Loucy (cell line): ENCODE results near the gene TTC7B.

Experiments used
- H2AFZ ChIP-seq: fragments of 200-600 bp; sonication (generic); 2 replicates; pipeline ENCODE4 v1.6.0; 2016; ENCODE audit warnings: antibody characterized with exemption, mild to moderate bottlenecking, low read length, moderate library complexity
- H3F3A ChIP-seq: fragments of 200-600 bp; 2 replicates; pipeline ENCODE4 v1.6.0; 2016; ENCODE audit warnings: antibody characterized with exemption, low read depth, mild to moderate bottlenecking
- H3K27me3 ChIP-seq: fragments of 200-600 bp; sonication (generic); 2 replicates; pipeline ENCODE4 v1.6.1; 2014; ENCODE audit warnings: low read length, mild to moderate bottlenecking; ENCODE audit not compliant: insufficient read depth, poor library complexity, severe bottlenecking
- H3K36me3 ChIP-seq: fragments of 200-600 bp; sonication (generic); 2 replicates; pipeline ENCODE4 v1.6.1; 2016; ENCODE audit warnings: low read length; ENCODE audit not compliant: insufficient read depth
- H3K4me1 ChIP-seq: fragments of 200-600 bp; sonication (generic); 2 replicates; pipeline ENCODE4 v1.5.1; 2014; ENCODE audit warnings: low read length, mild to moderate bottlenecking; ENCODE audit not compliant: insufficient read depth, poor library complexity, severe bottlenecking
- H3K4me2 ChIP-seq: fragments of 200-600 bp; sonication (generic); 2 replicates; pipeline ENCODE4 v1.6.0; 2014; ENCODE audit warnings: antibody characterized with exemption, low read length, low read depth, mild to moderate bottlenecking; ENCODE audit not compliant: poor library complexity, severe bottlenecking
- H3K4me3 ChIP-seq: fragments of 200-600 bp; sonication (generic); 2 replicates; pipeline ENCODE4 v1.5.1; 2014; ENCODE audit warnings: low read length, mild to moderate bottlenecking, mixed read lengths; ENCODE audit not compliant: poor library complexity, severe bottlenecking
- H3K79me2 ChIP-seq: fragments of 200-600 bp; sonication (generic); 2 replicates; pipeline ENCODE4 v1.6.1; 2014; ENCODE audit warnings: low read length; ENCODE audit not compliant: insufficient read depth
- H3K9ac ChIP-seq: fragments of 200-600 bp; sonication (generic); 2 replicates; pipeline ENCODE4 v1.6.0; 2014; ENCODE audit warnings: mild to moderate bottlenecking, low read depth, low read length, moderate library complexity; ENCODE audit not compliant: poor library complexity, severe bottlenecking
- H3K9me2 ChIP-seq: fragments of 200-600 bp; sonication (generic); replicated peaks from 2 replicates; pipeline ENCODE4 v1.6.1; 2016; ENCODE audit warnings: low read depth, low read length, mixed read lengths
- H3K9me3 ChIP-seq: fragments of 200-600 bp; sonication (generic); 2 replicates; pipeline ENCODE4 v1.6.1; 2014; ENCODE audit warnings: mild to moderate bottlenecking, antibody characterized with exemption, low read length, low read depth; ENCODE audit not compliant: insufficient read depth
- H4K20me1 ChIP-seq: fragments of 200-600 bp; sonication (generic); 2 replicates; pipeline ENCODE4 v1.6.0; 2014; ENCODE audit warnings: antibody characterized with exemption, low read length, mild to moderate bottlenecking; ENCODE audit not compliant: insufficient read depth, poor library complexity, severe bottlenecking
- EZH2phosphoT487 ChIP-seq: fragments of 200-600 bp; IDR thresholded peaks from 2 replicates; pipeline ENCODE4 v1.6.1; 2018; ENCODE audit warnings: antibody characterized with exemption, mild to moderate bottlenecking, moderate library complexity, borderline replicate concordance
- TF ChIP-seq, protein P1 (sequence below): fragments of 200-600 bp; sonication (generic); conservative IDR thresholded peaks from 2 replicates; pipeline ENCODE4 v1.5.1; 2014; ENCODE audit warnings: mild to moderate bottlenecking, antibody characterized with exemption, low read length

Gene TTC7B

GRCh38 chr14:90601563-90601962, 214.7 kb downstream of the TTC7B start:
- Histone ChIP-seq H3K9me2 (no peaks in the 10 kb centered on the region), H3F3A (no peaks in the 10 kb centered on the region), H3K9ac (no peak overlapping the region), H3K4me3 (no peak overlapping the region), H3K4me1 (no peaks in the 10 kb centered on the region), H3K36me3 (no peaks in the 10 kb centered on the region), H4K20me1 (no peaks in the 10 kb centered on the region), H3K4me2 (no peak overlapping the region), H3K9me3 (no peaks in the 10 kb centered on the region), H3K79me2 (no peaks in the 10 kb centered on the region), H2AFZ (no peak overlapping the region), H3K27me3 (no peaks in the 10 kb centered on the region)
- TF ChIP-seq EZH2phosphoT487: no peak
- TF ChIP-seq, protein P1, sequence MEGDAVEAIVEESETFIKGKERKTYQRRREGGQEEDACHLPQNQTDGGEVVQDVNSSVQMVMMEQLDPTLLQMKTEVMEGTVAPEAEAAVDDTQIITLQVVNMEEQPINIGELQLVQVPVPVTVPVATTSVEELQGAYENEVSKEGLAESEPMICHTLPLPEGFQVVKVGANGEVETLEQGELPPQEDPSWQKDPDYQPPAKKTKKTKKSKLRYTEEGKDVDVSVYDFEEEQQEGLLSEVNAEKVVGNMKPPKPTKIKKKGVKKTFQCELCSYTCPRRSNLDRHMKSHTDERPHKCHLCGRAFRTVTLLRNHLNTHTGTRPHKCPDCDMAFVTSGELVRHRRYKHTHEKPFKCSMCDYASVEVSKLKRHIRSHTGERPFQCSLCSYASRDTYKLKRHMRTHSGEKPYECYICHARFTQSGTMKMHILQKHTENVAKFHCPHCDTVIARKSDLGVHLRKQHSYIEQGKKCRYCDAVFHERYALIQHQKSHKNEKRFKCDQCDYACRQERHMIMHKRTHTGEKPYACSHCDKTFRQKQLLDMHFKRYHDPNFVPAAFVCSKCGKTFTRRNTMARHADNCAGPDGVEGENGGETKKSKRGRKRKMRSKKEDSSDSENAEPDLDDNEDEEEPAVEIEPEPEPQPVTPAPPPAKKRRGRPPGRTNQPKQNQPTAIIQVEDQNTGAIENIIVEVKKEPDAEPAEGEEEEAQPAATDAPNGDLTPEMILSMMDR: no peak

DNA sequence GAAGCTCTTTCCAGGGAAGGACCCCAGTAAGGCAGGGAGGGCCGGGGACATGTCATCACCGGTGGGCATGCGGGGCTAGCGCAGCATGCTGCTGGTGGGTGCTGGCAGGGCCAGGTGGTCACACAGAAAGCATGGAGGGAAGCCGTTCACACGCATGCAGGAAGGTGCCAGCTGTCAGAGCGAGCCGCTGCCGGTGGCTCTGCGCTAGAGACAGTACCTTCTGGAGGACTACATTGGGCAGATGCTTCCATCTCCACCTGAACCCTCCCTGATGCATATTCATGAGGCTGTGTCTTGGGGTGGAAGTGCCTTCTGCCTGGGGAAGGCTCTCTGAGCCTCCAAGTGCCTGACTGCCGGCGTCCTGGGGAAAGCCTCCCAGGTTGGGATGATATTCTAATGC, 215.6 kb downstream of the TTC7B start:
- H3K79me2 ChIP-seq: no peaks in the 10 kb centered on the region
- no peaks in the 10 kb centered on the region for H3K27me3 ChIP-seq
- no peaks in the 10 kb centered on the region for H4K20me1 ChIP-seq
- no peak overlapping the region for H3K9ac ChIP-seq
- no peak overlapping the region for H2AFZ ChIP-seq
- H3K4me1 ChIP-seq: no peaks in the 10 kb centered on the region
- TF ChIP-seq EZH2phosphoT487: no peak
- TF ChIP-seq, protein P1: no peak
- no peaks in the 10 kb centered on the region for H3F3A ChIP-seq
- no peaks in the 10 kb centered on the region for H3K36me3 ChIP-seq
- no peaks in the 10 kb centered on the region for H3K9me2 ChIP-seq
- no peak overlapping the region for H3K4me3 ChIP-seq
- H3K4me2 ChIP-seq: no peak overlapping the region
- H3K9me3 ChIP-seq: no peaks in the 10 kb centered on the region

- Histone ChIP-seq H3F3A (no peaks in the 10 kb centered on the region), H2AFZ (no peak overlapping the region), H3K36me3 (no peaks in the 10 kb centered on the region), H3K4me1 (no peaks in the 10 kb centered on the region), H3K27me3 (no peaks in the 10 kb centered on the region), H3K9ac (no peak overlapping the region), H3K9me2 (no peaks in the 10 kb centered on the region), H3K4me2 (no peak overlapping the region), H4K20me1 (no peaks in the 10 kb centered on the region), H3K4me3 (no peak overlapping the region), H3K9me3 (no peaks in the 10 kb centered on the region), H3K79me2 (no peaks in the 10 kb centered on the region)
- TF ChIP-seq EZH2phosphoT487: no peak
- TF ChIP-seq, protein P1: no peak
Measured at GRCh38 chr14:90599748-90600507, 216.3 kb downstream of the TTC7B start.
